Heart left ventricle (tissue), 13 donors: ENCODE measurements around the gene ZNF688.

Experiments used
- POLR2A ChIP-seq, 2 donors: fragments of 450-650 bp; IDR thresholded peaks; one replicate each; pipeline ENCODE4 v1.6.1; 2017; ENCODE audit warnings: antibody characterized with exemption in 2 of 2, mild to moderate bottlenecking in 2 of 2, moderate library complexity in 2 of 2
- TF ChIP-seq, protein P1 (sequence below), 12 donors: fragments of 200-600 bp; sonication (generic) in 4 of 12; IDR thresholded peaks; one replicate each; pipeline versions ENCODE4 v1.5.0 to v1.8.0; 2018 to 2022; ENCODE audit warnings: antibody characterized with exemption in 12 of 12, mild to moderate bottlenecking in 5 of 12
- donor health status: ischemic (EF 13 %, LVEDD 7.1; RV severe dilation, severe dysfunction).
- donor health status: DM: no; HTN: yes; CAD: no.
- donor health status: DM: no; HTN: no; CAD: no.
- donor health status: ischemic (EF 25% LVEDD 6.9; RV normal size, moderate dysfunction).
- donor health status: ischemic (EF 25% LVEDD 5.7; RV mildly dilated, moderate dysfunction).
- donor health status: ischemic (EF 35%, LVEDD 5.7; RV mildly dilated, moderate dysfunction).
- donor health status: nonischemic (EF 11% LVEDD 7.7; RV severe dilation, severe dysfunction).
- donor health status: DM: yes; HTN: yes; CAD: no.
- donor health status: PGD.
- donor health status: ischemic (EF 29% LVEDD 5.4; RV normal size, mild dysfunction).
- donor health status: nonischemic (EF 23%, LVEDD 6.1; RV moderate dilation, normal function).

DNA sequence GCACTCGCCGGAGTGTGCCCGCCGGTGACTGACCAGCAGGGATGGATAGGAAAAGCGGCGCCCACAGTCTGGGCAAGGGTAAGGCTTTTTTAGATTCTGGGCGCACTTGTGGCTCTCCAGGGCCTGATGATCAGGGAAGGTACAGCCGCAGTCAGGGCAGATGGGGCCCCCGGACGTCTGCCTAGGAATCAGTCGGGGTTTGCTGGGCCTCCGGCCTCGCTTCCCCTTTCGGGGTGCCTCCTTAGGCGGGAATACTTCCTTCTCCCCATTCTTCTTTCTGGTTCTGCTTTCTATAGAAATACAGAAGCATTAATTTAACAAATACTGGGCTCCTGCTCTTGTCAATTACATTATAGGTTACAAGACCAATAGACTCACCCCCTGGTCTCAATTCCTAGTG, 33.6 kb upstream of the ZNF688 start:
- TF ChIP-seq POLR2A (IDR thresholded peaks at IDR 0.05), result no peak
- TF ChIP-seq, protein P1, sequence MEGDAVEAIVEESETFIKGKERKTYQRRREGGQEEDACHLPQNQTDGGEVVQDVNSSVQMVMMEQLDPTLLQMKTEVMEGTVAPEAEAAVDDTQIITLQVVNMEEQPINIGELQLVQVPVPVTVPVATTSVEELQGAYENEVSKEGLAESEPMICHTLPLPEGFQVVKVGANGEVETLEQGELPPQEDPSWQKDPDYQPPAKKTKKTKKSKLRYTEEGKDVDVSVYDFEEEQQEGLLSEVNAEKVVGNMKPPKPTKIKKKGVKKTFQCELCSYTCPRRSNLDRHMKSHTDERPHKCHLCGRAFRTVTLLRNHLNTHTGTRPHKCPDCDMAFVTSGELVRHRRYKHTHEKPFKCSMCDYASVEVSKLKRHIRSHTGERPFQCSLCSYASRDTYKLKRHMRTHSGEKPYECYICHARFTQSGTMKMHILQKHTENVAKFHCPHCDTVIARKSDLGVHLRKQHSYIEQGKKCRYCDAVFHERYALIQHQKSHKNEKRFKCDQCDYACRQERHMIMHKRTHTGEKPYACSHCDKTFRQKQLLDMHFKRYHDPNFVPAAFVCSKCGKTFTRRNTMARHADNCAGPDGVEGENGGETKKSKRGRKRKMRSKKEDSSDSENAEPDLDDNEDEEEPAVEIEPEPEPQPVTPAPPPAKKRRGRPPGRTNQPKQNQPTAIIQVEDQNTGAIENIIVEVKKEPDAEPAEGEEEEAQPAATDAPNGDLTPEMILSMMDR (IDR thresholded peaks at IDR 0.05), result no peak
